Measurements from ENCODE around the gene SLC38A5. TPM values are rescaled to one million over a fixed set of nuclear protein-coding genes. Genes with fewer than 3 reads are reported as not detected.

The SLC38A5 gene
- total and polyA plus RNA-seq, 7 donors, result 1.9 to 68.4 (median 3.9) TPM

DNA sequence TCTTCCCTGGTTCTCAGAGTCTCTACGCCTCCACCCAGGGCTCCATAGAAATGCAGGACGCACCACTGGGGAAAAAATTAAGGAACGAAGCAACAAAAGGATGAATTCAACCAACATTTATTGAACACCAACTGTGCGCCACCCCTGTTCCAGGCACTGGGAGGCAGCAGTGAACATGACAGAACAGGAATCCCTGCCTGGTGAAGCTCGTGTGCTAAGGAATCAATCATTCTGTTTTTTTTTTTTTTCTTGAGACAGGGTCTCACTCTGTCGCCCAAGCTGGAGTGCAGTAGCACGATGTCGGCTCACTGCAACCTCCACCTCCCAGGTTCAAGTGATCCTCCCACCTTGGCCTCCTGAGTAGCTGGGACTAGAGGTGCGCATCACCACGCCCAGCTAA is 4.1 kb upstream of the SLC38A5 start:
- Histone ChIP-seq H3K9me3 (no peaks in the 10 kb centered on the region), H3K4me3 (no peak overlapping the region), H3K27me3 (no peaks in the 10 kb centered on the region), H3K4me1 (peaks cover 0 to 11% (median 4%) of the 10 kb centered on the region in 4 donors), H3K36me3 (no peaks in the 10 kb centered on the region), H3K27ac (no peak overlapping the region)
- DNase-seq, result no peak
- TF ChIP-seq, protein P1, sequence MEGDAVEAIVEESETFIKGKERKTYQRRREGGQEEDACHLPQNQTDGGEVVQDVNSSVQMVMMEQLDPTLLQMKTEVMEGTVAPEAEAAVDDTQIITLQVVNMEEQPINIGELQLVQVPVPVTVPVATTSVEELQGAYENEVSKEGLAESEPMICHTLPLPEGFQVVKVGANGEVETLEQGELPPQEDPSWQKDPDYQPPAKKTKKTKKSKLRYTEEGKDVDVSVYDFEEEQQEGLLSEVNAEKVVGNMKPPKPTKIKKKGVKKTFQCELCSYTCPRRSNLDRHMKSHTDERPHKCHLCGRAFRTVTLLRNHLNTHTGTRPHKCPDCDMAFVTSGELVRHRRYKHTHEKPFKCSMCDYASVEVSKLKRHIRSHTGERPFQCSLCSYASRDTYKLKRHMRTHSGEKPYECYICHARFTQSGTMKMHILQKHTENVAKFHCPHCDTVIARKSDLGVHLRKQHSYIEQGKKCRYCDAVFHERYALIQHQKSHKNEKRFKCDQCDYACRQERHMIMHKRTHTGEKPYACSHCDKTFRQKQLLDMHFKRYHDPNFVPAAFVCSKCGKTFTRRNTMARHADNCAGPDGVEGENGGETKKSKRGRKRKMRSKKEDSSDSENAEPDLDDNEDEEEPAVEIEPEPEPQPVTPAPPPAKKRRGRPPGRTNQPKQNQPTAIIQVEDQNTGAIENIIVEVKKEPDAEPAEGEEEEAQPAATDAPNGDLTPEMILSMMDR (IDR thresholded peaks at IDR 0.05), result no peak
- TF ChIP-seq POLR2AphosphoS5 (IDR thresholded peaks at IDR 0.05) (no peak), EP300 (IDR thresholded peaks at IDR 0.05) (no peak), POLR2A (IDR thresholded peaks at IDR 0.05) (no peak)
- 73 to 80% methylated on average over 10 of the region's 10 CpGs for WGBS, 2 donors
- intact Hi-C loops (cut with DNase I), result loop anchor here (10.0 kb wide), 1 partner anchor 399 kb away; the partner anchor contains the start of gene ZNF630

DNA sequence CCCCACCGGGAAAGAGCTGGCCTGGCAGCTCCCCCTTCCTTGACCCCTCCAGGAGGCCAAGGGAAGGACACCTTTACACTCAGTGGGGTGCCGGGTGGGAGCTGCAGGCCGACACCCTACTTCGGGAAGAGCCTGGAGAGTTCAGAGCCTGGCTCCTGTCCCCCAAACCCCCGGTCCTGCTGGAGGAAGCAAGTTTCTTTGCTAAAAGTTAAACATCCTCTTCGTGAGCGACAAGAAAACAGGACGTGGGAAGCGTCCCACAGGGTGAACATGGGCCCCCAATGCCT is 3.6 kb upstream of the SLC38A5 start:
- Histone ChIP-seq H3K4me1 (peaks cover 0 to 13% (median 5%) of the 10 kb centered on the region in 4 donors), H3K27ac (no peak overlapping the region), H3K27me3 (no peaks in the 10 kb centered on the region), H3K36me3 (no peaks in the 10 kb centered on the region), H3K4me3 (no peak overlapping the region), H3K9me3 (no peaks in the 10 kb centered on the region)
- TF ChIP-seq POLR2A (IDR thresholded peaks at IDR 0.05) (no peak), EP300 (IDR thresholded peaks at IDR 0.05) (no peak), POLR2AphosphoS5 (IDR thresholded peaks at IDR 0.05) (no peak)
- TF ChIP-seq, protein P1 (IDR thresholded peaks at IDR 0.05), result no peak
- intact Hi-C loops (cut with DNase I), result loop anchor here (10.0 kb wide), 1 partner anchor 399 kb away; the partner anchor contains the start of gene ZNF630
- no peak for DNase-seq
- 70 to 87% methylated on average over 9 of the region's 9 CpGs for WGBS, 2 donors

DNA sequence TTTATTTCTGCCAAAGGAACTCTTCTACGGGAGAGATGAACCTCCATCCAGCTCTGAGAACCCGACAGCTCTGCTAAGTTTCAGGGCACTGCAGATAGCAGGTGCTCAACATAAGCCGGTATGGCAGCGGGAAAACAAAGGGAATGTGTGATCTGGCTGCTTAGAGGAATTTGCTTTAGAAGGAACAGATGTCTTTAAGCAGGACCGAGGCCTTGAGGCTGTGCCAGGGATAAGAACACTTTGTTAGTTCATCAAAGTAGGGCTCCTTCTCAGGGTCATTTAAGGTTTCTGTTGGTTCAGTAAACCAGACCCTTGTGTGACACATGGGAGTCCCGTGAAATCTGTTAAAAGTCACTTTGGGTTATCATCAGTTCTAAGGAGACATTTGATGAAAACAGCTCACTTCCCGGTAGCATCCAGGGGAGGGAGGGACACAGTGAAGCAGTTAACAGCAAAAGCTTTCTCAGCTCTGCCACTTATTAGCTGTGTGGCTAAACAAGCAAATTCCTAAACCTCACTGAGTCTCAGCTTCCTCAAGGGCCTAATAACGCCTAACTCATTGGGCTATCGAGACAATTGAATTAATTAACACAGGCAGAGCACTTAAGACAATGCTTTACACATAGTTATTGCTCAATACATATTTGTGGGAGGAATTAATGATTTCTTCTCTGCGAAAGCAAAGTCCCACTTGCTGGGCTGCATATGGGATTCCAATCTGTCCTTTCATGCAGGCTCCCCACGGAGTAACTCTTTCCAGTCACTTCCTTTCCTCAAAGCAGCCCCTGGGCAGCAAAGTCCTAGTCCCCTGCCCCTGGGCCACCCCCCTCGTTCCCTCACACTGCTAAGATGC is 3.0 kb upstream of the SLC38A5 start:
- no peak for DNase-seq

DNA sequence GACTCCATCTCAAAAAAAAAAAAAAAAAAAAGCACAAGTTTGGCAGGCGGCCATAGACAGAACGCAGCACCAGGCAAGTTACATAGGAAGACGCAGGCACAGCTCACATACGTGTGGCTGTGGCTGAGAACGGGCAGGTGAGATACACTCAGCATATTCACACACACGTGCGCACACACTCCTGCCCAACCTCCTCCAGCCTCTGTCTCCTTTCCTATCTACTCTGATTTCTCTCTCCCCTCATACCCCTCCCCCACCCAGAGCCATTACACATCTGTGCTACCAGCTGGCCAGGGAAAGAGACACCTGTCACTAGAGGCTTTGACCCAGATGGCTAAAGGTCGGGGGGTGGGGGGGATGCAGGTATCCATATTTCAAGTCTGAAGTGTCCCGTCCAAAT is 2.2 kb upstream of the SLC38A5 start:
- intact Hi-C loops (cut with DNase I), result loop anchor here (10.0 kb wide), 1 partner anchor 397 kb away; the partner anchor contains the start of gene ZNF630
- Histone ChIP-seq H3K4me3 (no peak overlapping the region), H3K27me3 (no peaks in the 10 kb centered on the region), H3K36me3 (no peaks in the 10 kb centered on the region), H3K9me3 (no peaks in the 10 kb centered on the region), H3K27ac (no peak overlapping the region), H3K4me1 (peaks cover 0 to 19% (median 5%) of the 10 kb centered on the region in 4 donors)
- 89 to 94% methylated on average over 9 of the region's 9 CpGs for WGBS, 2 donors
- TF ChIP-seq POLR2AphosphoS5 (IDR thresholded peaks at IDR 0.05) (no peak), EP300 (IDR thresholded peaks at IDR 0.05) (no peak)
- DNase-seq, result no peak

More for the DNA sequence above, 3.0 kb upstream of the SLC38A5 start:
- Histone ChIP-seq H3K27me3 (no peaks in the 10 kb centered on the region), H3K4me3 (no peak overlapping the region), H3K36me3 (no peaks in the 10 kb centered on the region), H3K4me1 (peaks cover 0 to 18% (median 5%) of the 10 kb centered on the region in 4 donors), H3K9me3 (no peaks in the 10 kb centered on the region), H3K27ac (no peak overlapping the region)
- intact Hi-C loops (cut with DNase I), result loop anchor here (10.0 kb wide), 1 partner anchor 398 kb away; the partner anchor contains the start of gene ZNF630
- no peak for TF ChIP-seq POLR2AphosphoS5 (IDR thresholded peaks at IDR 0.05)
- no peak for TF ChIP-seq EP300 (IDR thresholded peaks at IDR 0.05)
- TF ChIP-seq, protein P1 (IDR thresholded peaks at IDR 0.05), result no peak
- no peak for TF ChIP-seq POLR2A (IDR thresholded peaks at IDR 0.05)
- WGBS, 2 donors, result 83 to 85% methylated on average over 12 of the region's 12 CpGs

DNA sequence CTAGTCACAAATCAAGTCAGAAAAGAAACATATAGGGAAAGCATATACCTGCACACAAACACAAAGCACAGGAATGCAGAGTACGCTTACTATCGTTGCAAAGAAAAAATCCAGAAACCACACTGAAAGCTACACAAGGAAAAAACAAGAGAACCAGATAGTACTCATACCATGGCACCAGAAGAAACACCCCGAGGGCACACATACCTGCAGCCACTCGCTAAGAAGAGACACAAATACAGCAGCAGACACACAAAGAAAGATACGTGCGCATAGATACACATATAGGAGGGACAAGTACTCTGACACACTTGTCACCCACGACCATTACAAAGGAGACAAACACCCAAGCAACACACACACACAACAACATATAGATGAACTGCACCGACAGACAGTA is 1.4 kb upstream of the SLC38A5 start:
- no peak overlapping the region for H3K4me3 ChIP-seq
- no peak for DNase-seq
- H3K27ac ChIP-seq, result no peak overlapping the region
- H3K36me3 ChIP-seq, result no peaks in the 10 kb centered on the region
- 93 to 94% methylated on average over 8 of the region's 8 CpGs for WGBS, 2 donors
- intact Hi-C loops (cut with DNase I), result loop anchor here (10.0 kb wide), 1 partner anchor 397 kb away; the partner anchor contains the start of gene ZNF630
- peaks cover 0 to 19% (median 2%) of the 10 kb centered on the region in 4 donors for H3K4me1 ChIP-seq
- H3K27me3 ChIP-seq, result no peaks in the 10 kb centered on the region
- H3K9me3 ChIP-seq, result no peaks in the 10 kb centered on the region
- TF ChIP-seq, protein P1 (IDR thresholded peaks at IDR 0.05), result no peak
- TF ChIP-seq POLR2A (IDR thresholded peaks at IDR 0.05), result no peak
- no peak for TF ChIP-seq EP300 (IDR thresholded peaks at IDR 0.05)
- no peak for TF ChIP-seq POLR2AphosphoS5 (IDR thresholded peaks at IDR 0.05)
